Measurements from ENCODE around the gene THAP4.

The THAP4 gene

DNA sequence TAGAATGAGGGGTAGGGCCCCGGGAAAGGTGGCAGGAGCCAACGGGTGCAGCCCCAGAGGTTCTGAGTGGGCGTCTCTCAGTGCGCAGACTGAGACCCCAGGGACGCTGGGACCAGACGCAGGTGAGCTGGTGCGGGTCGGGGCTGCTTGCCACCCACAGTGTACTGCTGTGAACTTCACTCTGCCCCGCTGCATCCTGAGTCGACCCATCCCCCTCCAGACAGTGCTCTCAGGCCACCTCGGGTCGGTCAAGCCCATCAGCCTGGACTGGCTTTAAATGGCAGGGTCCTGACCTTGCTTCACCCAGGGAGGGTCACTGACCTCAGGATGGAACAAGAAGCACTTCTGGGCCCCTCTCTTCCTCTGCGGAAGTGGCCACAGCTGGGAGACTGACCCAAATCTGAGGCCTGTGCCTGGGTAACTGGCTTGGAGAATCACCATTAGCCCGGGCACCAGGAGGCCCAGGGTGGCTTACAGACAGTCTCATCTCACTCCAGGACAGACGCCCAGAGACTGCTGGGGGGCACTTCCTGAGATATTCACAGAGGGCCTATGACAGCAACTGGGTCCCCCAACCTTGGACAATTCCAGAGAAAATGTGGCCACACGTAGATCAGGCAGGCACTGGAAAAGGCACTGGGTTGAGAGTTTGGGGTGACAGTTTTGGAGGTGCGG, 102.1 kb downstream of the THAP4 start:
- H3K27me3 ChIP-seq (replicated peaks) = peaks cover 3% of the 10 kb centered on the region
- no peak overlapping the region for H3K27ac ChIP-seq
- no peak overlapping the region for H3K4me3 ChIP-seq (ENCODE audit: low read depth, low read length)
- no peaks in the 10 kb centered on the region for H3K36me3 ChIP-seq (replicated peaks)
- TF ChIP-seq, protein P1, sequence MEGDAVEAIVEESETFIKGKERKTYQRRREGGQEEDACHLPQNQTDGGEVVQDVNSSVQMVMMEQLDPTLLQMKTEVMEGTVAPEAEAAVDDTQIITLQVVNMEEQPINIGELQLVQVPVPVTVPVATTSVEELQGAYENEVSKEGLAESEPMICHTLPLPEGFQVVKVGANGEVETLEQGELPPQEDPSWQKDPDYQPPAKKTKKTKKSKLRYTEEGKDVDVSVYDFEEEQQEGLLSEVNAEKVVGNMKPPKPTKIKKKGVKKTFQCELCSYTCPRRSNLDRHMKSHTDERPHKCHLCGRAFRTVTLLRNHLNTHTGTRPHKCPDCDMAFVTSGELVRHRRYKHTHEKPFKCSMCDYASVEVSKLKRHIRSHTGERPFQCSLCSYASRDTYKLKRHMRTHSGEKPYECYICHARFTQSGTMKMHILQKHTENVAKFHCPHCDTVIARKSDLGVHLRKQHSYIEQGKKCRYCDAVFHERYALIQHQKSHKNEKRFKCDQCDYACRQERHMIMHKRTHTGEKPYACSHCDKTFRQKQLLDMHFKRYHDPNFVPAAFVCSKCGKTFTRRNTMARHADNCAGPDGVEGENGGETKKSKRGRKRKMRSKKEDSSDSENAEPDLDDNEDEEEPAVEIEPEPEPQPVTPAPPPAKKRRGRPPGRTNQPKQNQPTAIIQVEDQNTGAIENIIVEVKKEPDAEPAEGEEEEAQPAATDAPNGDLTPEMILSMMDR (IDR thresholded peaks at IDR 0.05; ENCODE audit: low read depth, low read length, missing control alignments) = no peak
- DNase-seq = no peak
- in situ Hi-C loops (cut with HindIII; ENCODE audit: low pct_ligation_motif_present, low sequenced_read_pairs) = no loop called here
